Activated CD8-positive, alpha-beta T cell treated with anti-CD3 and anti-CD28 coated beads for 36 hours (primary cell): ENCODE data around the gene TSHR. TPM values are rescaled to one million over a fixed set of nuclear protein-coding genes. Genes with fewer than 3 reads are reported as not detected.

Experiments
- ATAC-seq: fragments of 200-7000 bp; cut with Tn5 transposase; one replicate; pipeline ENCODE4 v1.10.0; 2021; ENCODE audit warnings: mild to moderate bottlenecking, moderate library complexity
- CTCF ChIA-PET: fragments of 350-600 bp; sonication (Branson Sonifier 250); formaldehyde crosslinking; loops from one replicate; lab custom pipeline; 2021; ENCODE audit warnings: antibody characterized with exemption; lab: Charles Lee
- POLR2A ChIA-PET: fragments of 350-600 bp; sonication (Branson Sonifier 250); formaldehyde crosslinking; loops from one replicate; lab custom pipeline; 2021; ENCODE audit warnings: antibody characterized with exemption; lab: Charles Lee
- DNase-seq: peaks from one replicate; pipeline ENCODE4 v3.0.0-alpha.2; 2020
- H3K27ac Mint-ChIP-seq: one replicate; pipeline ENCODE4 v1.8.0; 2021; ENCODE audit warnings: mild to moderate bottlenecking, mixed read lengths
- H3K27me3 Mint-ChIP-seq: one replicate; pipeline ENCODE4 v1.8.0; 2021; ENCODE audit warnings: mixed read lengths
- H3K36me3 Mint-ChIP-seq: one replicate; pipeline ENCODE4 v1.8.0; 2021; ENCODE audit warnings: low read depth, mixed read lengths
- H3K4me1 Mint-ChIP-seq: one replicate; pipeline ENCODE4 v1.8.0; 2021; ENCODE audit warnings: low read depth, mixed read lengths
- H3K4me3 Mint-ChIP-seq: one replicate; pipeline ENCODE4 v1.8.0; 2021; ENCODE audit warnings: mild to moderate bottlenecking, moderate library complexity, mixed read lengths
- H3K9me3 Mint-ChIP-seq: one replicate; pipeline ENCODE4 v1.8.0; 2021; ENCODE audit warnings: mixed read lengths
- CTCF ChIP-seq: fragments of 200-600 bp; IDR thresholded peaks from one replicate; pipeline ENCODE4 v1.8.0; 2022; ENCODE audit warnings: antibody characterized with exemption, mild to moderate bottlenecking
- intact Hi-C: fragments of 100-400 bp; cut with micrococcal nuclease; formaldehyde crosslinking; loops from one replicate; pipeline ENCODE4 v1.10.0; 2022
- total RNA-seq, 2 experiments: library from RNA; stranded (reverse); gene quantifications; one replicate each; pipeline ENCODE4 v1.2.3, GENCODE V29; 2021

The TSHR gene
- total RNA-seq, 2 experiments from 2014 or later, result 0.31 TPM; not detected in 1

GRCh38 chr14:81169711-81170103 is 214.3 kb downstream of the TSHR start:
- peak overlapping the region; percentile 95 for H3K27ac Mint-ChIP-seq
- ChIA-PET POLR2A (interaction anchor here (0.5 to 1.5 kb wide), 4 partner anchors 9 to 239 kb away, joined by 3 read pairs; no protein-coding TSS in a partner anchor), CTCF (interaction anchor here (0.7 to 3.7 kb wide), 30 partner anchors 8 to 295 kb away, joined by 3 to 21 read pairs (median 4); partner anchors contain the start of gene TSHR)
- DNase-seq, result peak; percentile 31
- H3K4me1 Mint-ChIP-seq, result peaks cover 19% of the 10 kb centered on the region
- TF ChIP-seq CTCF, result no peak
- peak; percentile 17 for ATAC-seq
- intact Hi-C loops, result loop anchor here (1.0 kb wide), 1 partner anchor 210 kb away; no protein-coding TSS in a partner anchor
- no peaks in the 10 kb centered on the region for H3K9me3 Mint-ChIP-seq
- no peaks in the 10 kb centered on the region for H3K36me3 Mint-ChIP-seq
- H3K27me3 Mint-ChIP-seq, result no peaks in the 10 kb centered on the region
- H3K4me3 Mint-ChIP-seq, result peak overlapping the region; percentile 90

DNA sequence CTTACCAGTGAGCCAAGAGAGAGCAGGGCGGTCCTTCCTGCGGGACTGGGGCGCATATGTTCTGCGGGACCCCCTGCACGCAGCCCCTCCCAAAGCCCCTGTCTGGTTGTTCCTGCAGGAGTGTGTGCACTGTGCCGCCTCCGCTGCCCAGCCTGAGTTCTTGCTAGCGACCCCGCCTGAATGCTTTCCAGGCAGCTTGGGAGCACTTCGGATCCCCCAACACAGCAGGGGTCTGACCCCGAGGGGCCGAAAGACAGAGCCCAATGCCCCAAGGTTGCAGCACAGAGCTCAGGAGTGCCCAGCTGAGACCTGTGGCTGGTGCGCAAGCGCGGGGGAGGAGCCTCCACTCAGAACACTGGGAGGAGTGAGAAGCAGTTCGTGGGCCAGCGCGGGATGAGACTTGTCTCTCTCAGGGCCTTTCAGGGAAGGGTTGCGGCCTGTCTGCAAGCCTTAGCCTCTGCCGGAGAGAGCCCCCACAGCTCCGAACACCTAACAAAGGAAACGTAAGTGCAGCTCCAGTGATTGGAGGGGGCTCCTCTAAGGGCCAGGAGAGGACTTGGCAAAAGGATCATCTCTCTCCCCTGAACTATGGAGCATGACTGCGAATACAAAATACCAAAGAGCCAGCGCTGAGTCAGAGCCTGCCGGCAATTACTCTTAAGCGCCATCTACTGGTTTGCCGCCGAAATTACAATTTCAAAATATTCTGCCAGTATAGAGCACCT is 214.8 kb downstream of the TSHR start:
- Mint-ChIP-seq H3K9me3 (no peaks in the 10 kb centered on the region), H3K27ac (peak overlapping the region; percentile 95), H3K36me3 (no peaks in the 10 kb centered on the region), H3K27me3 (no peaks in the 10 kb centered on the region), H3K4me3 (peak overlapping the region; percentile 90), H3K4me1 (peaks cover 15% of the 10 kb centered on the region)
- ChIA-PET POLR2A (interaction anchor here (0.5 to 1.5 kb wide), 4 partner anchors 8 to 239 kb away, joined by 3 read pairs; no protein-coding TSS in a partner anchor), CTCF (interaction anchor here (0.7 to 3.7 kb wide), 32 partner anchors 9 to 295 kb away, joined by 3 to 21 read pairs (median 4); partner anchors contain the start of gene TSHR)
- intact Hi-C loops, result loop anchor here (1.0 kb wide), 1 partner anchor 211 kb away; no protein-coding TSS in a partner anchor
- peak; percentile 86 for TF ChIP-seq CTCF
- ATAC-seq (peak; percentile 97), DNase-seq (peak; percentile 93)

DNA sequence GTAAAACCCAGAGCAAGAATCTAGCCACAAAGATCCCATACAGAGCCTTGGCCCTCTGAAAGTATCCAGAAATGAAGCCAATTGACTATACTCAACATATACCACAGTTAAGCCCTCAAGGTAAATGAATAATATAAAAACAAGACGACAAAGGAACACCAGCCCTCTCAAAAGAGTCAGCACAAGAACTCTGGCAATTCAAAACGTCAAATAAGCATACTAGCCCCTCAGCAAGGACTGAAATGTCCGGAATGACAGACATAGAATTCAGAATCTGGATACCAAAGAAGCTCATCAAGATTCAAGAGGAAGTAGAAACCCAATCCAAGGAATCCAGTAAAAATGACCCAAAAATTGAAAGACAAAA is 215.4 kb downstream of the TSHR start:
- DNase-seq, result no peak
- no peaks in the 10 kb centered on the region for H3K36me3 Mint-ChIP-seq
- TF ChIP-seq CTCF, result peak; percentile 56
- H3K4me3 Mint-ChIP-seq, result peak overlapping the region; percentile 90
- no peaks in the 10 kb centered on the region for H3K9me3 Mint-ChIP-seq
- intact Hi-C loops, result loop anchor here (1.0 kb wide), 1 partner anchor 212 kb away; no protein-coding TSS in a partner anchor
- ChIA-PET CTCF (interaction anchor here (0.7 to 3.7 kb wide), 24 partner anchors 10 to 294 kb away, joined by 3 to 21 read pairs (median 6); partner anchors contain the start of gene TSHR), POLR2A (interaction anchor here (1.0 to 1.5 kb wide), 2 partner anchors 8 to 43 kb away, joined by 3 read pairs; no protein-coding TSS in a partner anchor)
- no peaks in the 10 kb centered on the region for H3K27me3 Mint-ChIP-seq
- H3K4me1 Mint-ChIP-seq, result peaks cover 15% of the 10 kb centered on the region
- ATAC-seq, result no peak
- peak overlapping the region; percentile 95 for H3K27ac Mint-ChIP-seq

DNA sequence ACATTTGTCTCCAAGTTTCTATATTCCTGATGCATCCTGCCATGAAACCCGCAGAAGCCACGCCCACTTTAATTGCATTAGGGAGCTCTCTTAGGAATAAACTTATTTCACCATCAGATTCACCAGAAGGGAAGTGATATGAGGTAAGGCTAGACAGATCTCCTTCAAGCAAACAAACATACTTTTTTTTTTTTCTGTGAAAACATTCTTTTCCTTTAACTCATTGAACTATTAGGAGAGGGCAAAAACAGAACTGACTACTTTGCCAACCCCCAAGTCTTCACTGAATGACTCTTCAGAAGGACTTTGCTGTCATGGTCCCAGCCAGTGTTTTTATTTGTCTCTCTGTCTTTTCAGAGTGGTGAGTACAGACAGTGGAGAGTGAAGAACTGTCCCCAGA is 216.9 kb downstream of the TSHR start:
- no peak overlapping the region for H3K27ac Mint-ChIP-seq
- H3K4me1 Mint-ChIP-seq, result peaks cover 16% of the 10 kb centered on the region
- no peak overlapping the region for H3K4me3 Mint-ChIP-seq
- no peaks in the 10 kb centered on the region for H3K36me3 Mint-ChIP-seq
- intact Hi-C loops, result no loop called here
- CTCF ChIA-PET, result interaction anchor here (0.9 to 3.7 kb wide), 4 partner anchors 15 to 219 kb away, joined by 3 to 20 read pairs (median 10); no protein-coding TSS in a partner anchor
- ATAC-seq (no peak), DNase-seq (no peak)
- no peaks in the 10 kb centered on the region for H3K9me3 Mint-ChIP-seq
- no peaks in the 10 kb centered on the region for H3K27me3 Mint-ChIP-seq
- TF ChIP-seq CTCF, result no peak
- POLR2A ChIA-PET, result interaction anchor here (0.9 to 1.3 kb wide), 3 partner anchors 7 to 49 kb away, joined by 4 to 5 read pairs (median 5); partner anchors contain the start of gene GTF2A1
